Liver (tissue), 9 donors: ENCODE data around the gene ATXN1. TPM values are rescaled to one million over a fixed set of nuclear protein-coding genes. Genes with fewer than 3 reads are reported as not detected.

Source experiments
- DNase-seq: peaks from one replicate; pipeline ENCODE4 v3.0.0-alpha.2; 2017; ENCODE audit warnings: low spot score
- H3K27ac ChIP-seq, 2 donors: one replicate each; pipeline ENCODE4 v1.7.0; 2013; ENCODE audit warnings: inconsistent platforms in 2 of 2, low read length in 2 of 2, control low read depth in 1 of 2, low read depth in 1 of 2, mild to moderate bottlenecking in 1 of 2
- H3K27me3 ChIP-seq, 4 donors: one replicate each; pipeline versions ENCODE4 v1.6.1 to v1.7.0; 2013; ENCODE audit warnings: low read length in 3 of 4, inconsistent platforms in 1 of 4, mild to moderate bottlenecking in 1 of 4, moderate library complexity in 1 of 4; ENCODE audit not compliant: control insufficient read depth in 4 of 4, insufficient read depth in 4 of 4
- H3K36me3 ChIP-seq, 4 donors: one replicate each; pipeline versions ENCODE4 v1.6.1 to v1.7.0; 2013; ENCODE audit warnings: low read length in 3 of 4, mild to moderate bottlenecking in 3 of 4, low read depth in 1 of 4, moderate library complexity in 1 of 4; ENCODE audit not compliant: control insufficient read depth in 4 of 4, insufficient read depth in 3 of 4
- H3K4me1 ChIP-seq, 4 donors: one replicate each; pipeline versions ENCODE4 v1.6.1 to v1.7.0; 2013; ENCODE audit warnings: low read length in 3 of 4, mild to moderate bottlenecking in 3 of 4, moderate library complexity in 1 of 4; ENCODE audit not compliant: control insufficient read depth in 4 of 4, insufficient read depth in 4 of 4
- H3K4me3 ChIP-seq, 3 donors: one replicate each; pipeline versions ENCODE4 v1.6.1 to v1.7.0; 2013; ENCODE audit warnings: low read length in 3 of 3, control low read depth in 1 of 3, low read depth in 1 of 3, mild to moderate bottlenecking in 1 of 3
- H3K9ac ChIP-seq, 2 donors: one replicate each; pipeline ENCODE4 v1.7.0; 2013; ENCODE audit warnings: low read length in 2 of 2, mild to moderate bottlenecking in 2 of 2, moderate library complexity in 2 of 2, control low read depth in 1 of 2, low read depth in 1 of 2
- H3K9me3 ChIP-seq, 4 donors: one replicate each; pipeline versions ENCODE4 v1.6.1 to v1.7.0; 2013; ENCODE audit warnings: low read length in 3 of 4; ENCODE audit not compliant: control insufficient read depth in 4 of 4
- ATF3 ChIP-seq: IDR thresholded peaks from 2 replicates; pipeline ENCODE4 v1.6.1; 2016; ENCODE audit warnings: antibody characterized with exemption
- CTCF ChIP-seq: fragments of 150-350 bp; IDR thresholded peaks from 2 replicates; pipeline ENCODE4 v1.5.1; 2017; ENCODE audit warnings: improper control_type of control experiment, low read depth, low read length; ENCODE audit not compliant: missing input control
- EGR1 ChIP-seq, 2 donors: IDR thresholded peaks; 2 replicates each; pipeline ENCODE4 v1.6.1; 2016 to 2018; ENCODE audit warnings: antibody characterized with exemption in 2 of 2, low read depth in 2 of 2
- FOXA1 ChIP-seq: IDR thresholded peaks from 2 replicates; pipeline ENCODE4 v1.6.1; 2016; ENCODE audit warnings: antibody characterized with exemption
- FOXA2 ChIP-seq: IDR thresholded peaks from 2 replicates; pipeline ENCODE4 v1.6.1; 2016; ENCODE audit warnings: antibody characterized with exemption
- GABPA ChIP-seq, 2 donors: IDR thresholded peaks in 1 of 2; conservative IDR thresholded peaks in 1 of 2; 2 replicates each; pipeline ENCODE4 v1.6.1; 2016; ENCODE audit warnings: antibody characterized with exemption in 2 of 2, mild to moderate bottlenecking in 1 of 2, moderate library complexity in 1 of 2
- HNF4A ChIP-seq, 2 donors: conservative IDR thresholded peaks; 2 replicates each; pipeline ENCODE4 v1.6.1; 2016; ENCODE audit warnings: antibody characterized with exemption in 2 of 2, mild to moderate bottlenecking in 2 of 2
- HNF4G ChIP-seq: IDR thresholded peaks from 2 replicates; pipeline ENCODE4 v1.6.1; 2016; ENCODE audit warnings: antibody characterized with exemption
- JUND ChIP-seq, 2 donors: IDR thresholded peaks; 2 replicates each; pipeline ENCODE4 v1.6.1; 2016; ENCODE audit warnings: antibody characterized with exemption in 2 of 2
- MAX ChIP-seq: IDR thresholded peaks from 2 replicates; pipeline ENCODE4 v1.6.1; 2016; ENCODE audit warnings: antibody characterized with exemption
- NR2F2 ChIP-seq: IDR thresholded peaks from 2 replicates; pipeline ENCODE4 v1.6.1; 2016; ENCODE audit warnings: antibody characterized with exemption
- RAD21 ChIP-seq, 2 donors: IDR thresholded peaks; 2 replicates each; pipeline ENCODE4 v1.6.1; 2016; ENCODE audit warnings: antibody characterized with exemption in 2 of 2, mild to moderate bottlenecking in 2 of 2
- REST ChIP-seq: IDR thresholded peaks from 2 replicates; pipeline ENCODE4 v1.6.1; 2016; ENCODE audit warnings: antibody characterized with exemption, mild to moderate bottlenecking
- RXRA ChIP-seq, 2 donors: IDR thresholded peaks; 2 replicates each; pipeline ENCODE4 v1.6.1; 2017 to 2018; ENCODE audit warnings: antibody characterized with exemption in 2 of 2, mild to moderate bottlenecking in 1 of 2
- SP1 ChIP-seq: IDR thresholded peaks from 2 replicates; pipeline ENCODE4 v1.6.1; 2018; ENCODE audit warnings: antibody characterized with exemption, mild to moderate bottlenecking
- TAF1 ChIP-seq: conservative IDR thresholded peaks from 2 replicates; pipeline ENCODE4 v1.6.1; 2016; ENCODE audit warnings: antibody characterized with exemption, mild to moderate bottlenecking
- YY1 ChIP-seq: IDR thresholded peaks from 2 replicates; pipeline ENCODE4 v1.6.1; 2016; ENCODE audit warnings: antibody characterized with exemption, mild to moderate bottlenecking
- ZBTB33 ChIP-seq: IDR thresholded peaks from 2 replicates; pipeline ENCODE4 v1.6.1; 2016; ENCODE audit warnings: antibody characterized with exemption
- WGBS: extraction: QIAGEN DNeasy Blood & Tissue Kit; methylation state at CpG from one replicate; pipeline ENCODE4 v1.1.7; 2013; 5-methylcytosine and 5-hydroxymethylcytosine counted together
- polyA plus RNA-seq, 2 donors: library from polyadenylated mRNA; stranded (reverse) in 1 of 2; unstranded in 1 of 2; fragments of 200-250 nt in 1 of 2; fragments of >200 nt in 1 of 2; fragmentation: Nextera tagmentation in 1 of 2; extraction: Ambion mirVana in 1 of 2; gene quantifications; one replicate each; pipeline versions ENCODE4 v1.2.1 to v1.2.3, GENCODE V29; 2013 to 2015
- total RNA-seq, 2 donors: library from RNA; depleted of rRNA; stranded (reverse); fragments of >200 nt; gene quantifications; one replicate each; pipeline ENCODE4 v1.2.3, GENCODE V29; 2014
- donor health status: healthy.
- donor health status: healthy.
- donor health status: healthy.
- donor health status: healthy.
- donor health status: healthy.

The ATXN1 gene
- total and polyA plus RNA-seq, 4 donors, result 4.3 to 29.7 (median 8.2) TPM

- 98% methylated on average over 3 of the region's 3 CpGs for WGBS
- Histone ChIP-seq H3K9me3 (no peaks in the 10 kb centered on the region), H3K27ac (no peak overlapping the region), H3K27me3 (no peaks in the 10 kb centered on the region), H3K4me1 (no peaks in the 10 kb centered on the region), H3K9ac (no peak overlapping the region), H3K4me3 (no peak overlapping the region), H3K36me3 (no peaks in the 10 kb centered on the region)
- no peak for DNase-seq
- TF ChIP-seq FOXA1 (no peak), RXRA (IDR thresholded peaks at IDR 0.05) (no peak), JUND (IDR thresholded peaks at IDR 0.05) (no peak), ATF3 (no peak), YY1 (no peak), NR2F2 (no peak), EGR1 (IDR thresholded peaks at IDR 0.05; ENCODE audit: low read depth in 2 of 2) (no peak), GABPA (IDR thresholded peaks at IDR 0.05 in 1 of 2, conservative IDR thresholded peaks at IDR 0.05 in 1 of 2) (no peak), RAD21 (IDR thresholded peaks at IDR 0.05) (no peak), TAF1 (no peak), MAX (no peak), REST (no peak), SP1 (no peak), ZBTB33 (no peak), HNF4G (no peak), FOXA2 (no peak), HNF4A (conservative IDR thresholded peaks at IDR 0.05) (no peak), CTCF (no peak)
Observed at GRCh38 chr6:16527691-16528090, 233.6 kb downstream of the ATXN1 start.

- WGBS, result 88% methylated on average over 8 of the region's 8 CpGs
- Histone ChIP-seq H3K27ac (no peak overlapping the region), H3K4me1 (no peaks in the 10 kb centered on the region), H3K4me3 (no peak overlapping the region), H3K27me3 (no peaks in the 10 kb centered on the region), H3K9ac (no peak overlapping the region), H3K36me3 (peaks cover 0 to 13% (median 4%) of the 10 kb centered on the region in 4 donors), H3K9me3 (no peaks in the 10 kb centered on the region)
- DNase-seq, result no peak
- no peak for TF ChIP-seq FOXA2
- no peak for TF ChIP-seq SP1
- TF ChIP-seq NR2F2, result no peak
- no peak for TF ChIP-seq FOXA1
- no peak for TF ChIP-seq ATF3
- TF ChIP-seq EGR1 (IDR thresholded peaks at IDR 0.05; ENCODE audit: low read depth in 2 of 2), result no peak
- no peak for TF ChIP-seq GABPA (IDR thresholded peaks at IDR 0.05 in 1 of 2, conservative IDR thresholded peaks at IDR 0.05 in 1 of 2)
- TF ChIP-seq CTCF, result no peak
- TF ChIP-seq MAX, result no peak
- TF ChIP-seq JUND (IDR thresholded peaks at IDR 0.05), result no peak
Observed at GRCh38 chr6:16524380-16524707, 236.9 kb downstream of the ATXN1 start.
